Hepatocyte (in vitro differentiated cells): ENCODE results near the gene LTK. TPM values are rescaled to one million over a fixed set of nuclear protein-coding genes. Genes with fewer than 3 reads are reported as not detected.
A peak's percentile ranks its signal among the peaks of the same experiment; 100 is the strongest.

Experiments used
- DNase-seq: peaks from one replicate; pipeline ENCODE4 v3.0.0-alpha.2; 2016; ENCODE audit warnings: low spot score
- H2AFZ ChIP-seq: fragments of 200-600 bp; sonication (generic); 2 replicates; pipeline ENCODE4 v1.6.0; 2016; ENCODE audit warnings: antibody characterized with exemption, mild to moderate bottlenecking
- H3K27ac ChIP-seq: fragments of 200-600 bp; sonication (generic); 2 replicates; pipeline ENCODE4 v1.5.1; 2016; ENCODE audit warnings: mild to moderate bottlenecking
- H3K27me3 ChIP-seq: fragments of 200-600 bp; sonication (generic); 2 replicates; pipeline ENCODE4 v1.6.1; 2016
- H3K36me3 ChIP-seq: fragments of 200-600 bp; sonication (generic); replicated peaks from 2 replicates; pipeline ENCODE4 v1.5.1; 2016; ENCODE audit warnings: low read depth; ENCODE audit not compliant: insufficient read depth
- H3K4me1 ChIP-seq: fragments of 200-600 bp; sonication (generic); 2 replicates; pipeline ENCODE4 v1.5.1; 2016; ENCODE audit warnings: mild to moderate bottlenecking, moderate library complexity; ENCODE audit not compliant: insufficient read depth
- H3K4me2 ChIP-seq: fragments of 200-600 bp; sonication (generic); 2 replicates; pipeline ENCODE4 v1.6.0; 2016
- H3K4me3 ChIP-seq: fragments of 200-600 bp; sonication (generic); 2 replicates; pipeline ENCODE4 v1.5.1; 2016; ENCODE audit warnings: mild to moderate bottlenecking
- H3K79me2 ChIP-seq: fragments of 200-600 bp; sonication (generic); 2 replicates; pipeline ENCODE4 v1.6.0; 2017; ENCODE audit warnings: mild to moderate bottlenecking
- H3K9me2 ChIP-seq: fragments of 200-600 bp; sonication (generic); replicated peaks from 2 replicates; pipeline ENCODE4 v1.6.0; 2017; ENCODE audit warnings: mild to moderate bottlenecking; ENCODE audit not compliant: insufficient read depth
- H3K9me3 ChIP-seq: fragments of 200-600 bp; sonication (generic); 2 replicates; pipeline ENCODE4 v1.5.1; 2016; ENCODE audit warnings: low read depth, mild to moderate bottlenecking
- H4K20me1 ChIP-seq: fragments of 200-600 bp; sonication (generic); 2 replicates; pipeline ENCODE4 v1.6.0; 2016; ENCODE audit warnings: mild to moderate bottlenecking; ENCODE audit not compliant: insufficient read depth, poor library complexity, severe bottlenecking
- EZH2 ChIP-seq: fragments of 200-600 bp; sonication (generic); IDR thresholded peaks from 2 replicates; pipeline ENCODE4 v1.6.1; 2016; ENCODE audit warnings: antibody characterized with exemption, mild to moderate bottlenecking, borderline replicate concordance
- EZH2phosphoT487 ChIP-seq: fragments of 200-600 bp; sonication (generic); IDR thresholded peaks from one replicate; pipeline ENCODE4 v1.6.1; 2018; ENCODE audit warnings: antibody characterized with exemption, mild to moderate bottlenecking, low read depth, moderate library complexity; ENCODE audit not compliant: unreplicated experiment, severe bottlenecking
- WGBS: methylation state at CpG from one replicate; pipeline ENCODE4 v1.1.6; 2016; ENCODE audit warnings: low lambda C conversion rate; ENCODE audit errors: missing lambda C conversion rate; 5-methylcytosine and 5-hydroxymethylcytosine counted together
- polyA plus RNA-seq: library from polyadenylated mRNA; unstranded; fragments of >200 nt; fragmentation: Nextera tagmentation; extraction: Ambion mirVana; gene quantifications from 2 replicates; pipeline ENCODE4 v1.2.1, GENCODE V29; 2016
- total RNA-seq: library from RNA; depleted of rRNA; stranded (reverse); fragments of >200 nt; gene quantifications from 2 replicates; pipeline ENCODE4 v1.2.3, GENCODE V29; 2014
- TF ChIP-seq, protein P1 (sequence below): fragments of 200-600 bp; sonication (generic); IDR thresholded peaks from 2 replicates; pipeline ENCODE4 v1.5.1; 2016; ENCODE audit warnings: antibody characterized with exemption, mild to moderate bottlenecking; ENCODE audit not compliant: poor library complexity

The LTK gene
- total and polyA plus RNA-seq, 2 experiments from 2014 or later = 0.83 to 1.2 TPM

DNA sequence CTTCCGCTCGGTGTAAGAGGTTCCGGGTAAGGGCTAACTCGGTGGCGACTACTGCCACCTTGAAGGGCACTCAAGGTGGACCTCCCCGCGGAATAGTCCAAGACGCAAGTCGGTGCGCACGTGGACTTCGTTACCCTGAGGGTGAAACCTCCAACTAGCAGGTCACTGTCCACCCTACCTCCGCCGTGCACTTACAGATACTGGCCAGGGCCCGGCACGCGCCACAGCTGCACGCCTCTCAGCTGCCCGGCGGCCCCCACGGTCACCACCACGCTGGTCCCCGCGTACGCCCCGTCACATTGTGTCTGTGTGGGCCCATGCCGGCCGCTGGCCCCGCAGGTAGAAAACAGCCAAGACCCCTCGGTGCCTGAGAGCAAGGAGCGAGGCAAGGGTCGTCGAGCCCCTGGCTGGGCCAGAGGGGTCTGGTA lies 1.1 kb downstream of the LTK start:
- TF ChIP-seq, protein P1, sequence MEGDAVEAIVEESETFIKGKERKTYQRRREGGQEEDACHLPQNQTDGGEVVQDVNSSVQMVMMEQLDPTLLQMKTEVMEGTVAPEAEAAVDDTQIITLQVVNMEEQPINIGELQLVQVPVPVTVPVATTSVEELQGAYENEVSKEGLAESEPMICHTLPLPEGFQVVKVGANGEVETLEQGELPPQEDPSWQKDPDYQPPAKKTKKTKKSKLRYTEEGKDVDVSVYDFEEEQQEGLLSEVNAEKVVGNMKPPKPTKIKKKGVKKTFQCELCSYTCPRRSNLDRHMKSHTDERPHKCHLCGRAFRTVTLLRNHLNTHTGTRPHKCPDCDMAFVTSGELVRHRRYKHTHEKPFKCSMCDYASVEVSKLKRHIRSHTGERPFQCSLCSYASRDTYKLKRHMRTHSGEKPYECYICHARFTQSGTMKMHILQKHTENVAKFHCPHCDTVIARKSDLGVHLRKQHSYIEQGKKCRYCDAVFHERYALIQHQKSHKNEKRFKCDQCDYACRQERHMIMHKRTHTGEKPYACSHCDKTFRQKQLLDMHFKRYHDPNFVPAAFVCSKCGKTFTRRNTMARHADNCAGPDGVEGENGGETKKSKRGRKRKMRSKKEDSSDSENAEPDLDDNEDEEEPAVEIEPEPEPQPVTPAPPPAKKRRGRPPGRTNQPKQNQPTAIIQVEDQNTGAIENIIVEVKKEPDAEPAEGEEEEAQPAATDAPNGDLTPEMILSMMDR = no peak
- peak; percentile 68 for TF ChIP-seq EZH2
- 17% methylated on average over 33 of the region's 33 CpGs for WGBS
- H3K9me2 ChIP-seq = no peaks in the 10 kb centered on the region
- no peak for DNase-seq
- H3K4me1 ChIP-seq = peaks cover 21% of the 10 kb centered on the region
- H3K27me3 ChIP-seq = peaks cover 46% of the 10 kb centered on the region
- peak overlapping the region; percentile 52 for H2AFZ ChIP-seq
- H3K4me2 ChIP-seq = peak overlapping the region; percentile 97
- no peaks in the 10 kb centered on the region for H3K36me3 ChIP-seq
- H3K79me2 ChIP-seq = no peaks in the 10 kb centered on the region
- H3K9me3 ChIP-seq = no peaks in the 10 kb centered on the region
- no peak overlapping the region for H3K4me3 ChIP-seq
- H3K27ac ChIP-seq = no peak overlapping the region
- peaks cover 2% of the 10 kb centered on the region for H4K20me1 ChIP-seq

DNA sequence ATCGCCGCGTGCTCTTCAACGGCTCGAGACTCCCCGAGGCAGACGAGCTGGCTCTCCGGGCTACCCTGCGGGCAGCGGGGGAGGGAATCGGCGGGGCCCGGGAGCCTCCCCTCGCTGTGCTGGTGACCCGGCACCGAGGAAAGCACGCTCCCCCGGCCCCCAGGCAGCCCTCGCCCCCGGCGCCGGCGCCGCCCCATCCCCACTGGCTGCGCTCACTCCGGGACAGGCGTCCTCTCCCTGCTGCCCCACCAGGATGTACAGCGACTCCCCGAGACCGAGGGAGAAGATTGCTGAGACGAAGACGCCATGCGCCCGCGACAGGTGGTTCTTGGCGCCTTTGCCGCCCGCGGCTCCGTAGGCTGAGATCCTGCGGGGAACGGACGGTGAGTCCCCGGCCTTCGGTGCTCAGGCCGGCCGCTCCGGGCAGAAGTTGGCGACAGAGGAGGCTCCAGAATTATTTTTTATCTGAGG lies 1.7 kb downstream of the LTK start:
- H4K20me1 ChIP-seq = peaks cover 2% of the 10 kb centered on the region
- H3K4me3 ChIP-seq = peak overlapping the region; percentile 13
- 3% methylated on average over 33 of the region's 49 CpGs for WGBS
- TF ChIP-seq, protein P1 = no peak
- TF ChIP-seq EZH2phosphoT487 = peak; percentile 51
- TF ChIP-seq EZH2 = peak; percentile 55
- no peak overlapping the region for H3K27ac ChIP-seq
- peak overlapping the region; percentile 52 for H2AFZ ChIP-seq
- no peaks in the 10 kb centered on the region for H3K36me3 ChIP-seq
- H3K9me2 ChIP-seq = no peaks in the 10 kb centered on the region
- peak overlapping the region; percentile 97 for H3K4me2 ChIP-seq
- no peaks in the 10 kb centered on the region for H3K79me2 ChIP-seq
- peaks cover 46% of the 10 kb centered on the region for H3K27me3 ChIP-seq
- H3K4me1 ChIP-seq = peaks cover 21% of the 10 kb centered on the region
- no peaks in the 10 kb centered on the region for H3K9me3 ChIP-seq
- DNase-seq = no peak

DNA sequence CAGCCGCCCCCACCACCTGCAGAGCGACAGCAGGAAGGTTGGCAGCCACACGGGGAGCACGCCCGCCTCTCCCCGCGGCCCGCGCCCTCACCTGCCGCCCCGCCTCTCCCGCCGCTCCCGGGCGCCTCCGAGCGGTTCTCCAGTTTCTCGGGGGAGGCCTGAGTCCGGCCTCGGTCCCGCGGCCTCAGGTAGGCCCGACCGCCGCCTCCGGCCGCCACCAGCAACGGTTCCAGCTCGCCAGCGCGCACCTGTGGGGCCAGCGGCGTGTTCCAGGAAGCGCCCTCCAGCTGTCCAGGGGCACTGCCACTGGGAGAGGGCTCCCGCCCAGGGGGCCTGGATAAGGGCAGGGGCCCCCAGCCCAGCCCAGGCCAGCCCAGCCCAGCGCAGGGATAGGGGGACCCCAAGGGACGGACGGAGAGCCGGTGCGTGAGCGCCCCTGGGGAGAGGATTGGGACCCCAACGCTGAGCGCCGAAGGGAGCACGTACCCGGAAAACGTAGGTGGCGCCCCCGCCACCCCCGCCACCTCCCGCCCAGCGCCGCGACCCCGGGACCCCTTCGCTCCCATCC lies 2.2 kb downstream of the LTK start:
- Histone ChIP-seq H3K27me3 (peaks cover 46% of the 10 kb centered on the region), H3K27ac (no peak overlapping the region), H3K36me3 (no peaks in the 10 kb centered on the region), H3K9me2 (no peaks in the 10 kb centered on the region), H2AFZ (no peak overlapping the region), H3K4me2 (peak overlapping the region; percentile 97), H3K4me3 (peak overlapping the region; percentile 13), H3K9me3 (no peaks in the 10 kb centered on the region), H4K20me1 (peaks cover 2% of the 10 kb centered on the region), H3K4me1 (peaks cover 21% of the 10 kb centered on the region), H3K79me2 (no peaks in the 10 kb centered on the region)
- 3% methylated on average over 17 of the region's 56 CpGs for WGBS
- TF ChIP-seq EZH2phosphoT487 = peak; percentile 63
- peak; percentile 64 for TF ChIP-seq EZH2
- TF ChIP-seq, protein P1 = no peak
- peak; percentile 55 for DNase-seq
